GM12891 (cell line): ENCODE data around the gene FRMPD4.

Experiments
- PAX5 ChIP-seq: IDR thresholded peaks from 2 replicates; pipeline ENCODE4 v1.6.1; 2011; ENCODE audit warnings: low read length, moderate library complexity, mild to moderate bottlenecking; ENCODE audit not compliant: insufficient read depth, severe bottlenecking
- POLR2A ChIP-seq: IDR thresholded peaks from 2 replicates; pipeline ENCODE4 v1.6.1; 2011; ENCODE audit warnings: low read depth, low read length, control low read depth
- POLR2AphosphoS5 ChIP-seq: IDR thresholded peaks from 2 replicates; pipeline ENCODE4 v1.6.1; 2011; ENCODE audit warnings: low read depth, low read length, control low read depth
- SPI1 ChIP-seq: IDR thresholded peaks from 2 replicates; pipeline ENCODE4 v1.6.1; 2011; ENCODE audit warnings: low read depth, low read length, control low read depth
- TAF1 ChIP-seq: IDR thresholded peaks from 2 replicates; pipeline ENCODE4 v1.6.1; 2011; ENCODE audit warnings: low read depth, low read length, control low read depth

DNA sequence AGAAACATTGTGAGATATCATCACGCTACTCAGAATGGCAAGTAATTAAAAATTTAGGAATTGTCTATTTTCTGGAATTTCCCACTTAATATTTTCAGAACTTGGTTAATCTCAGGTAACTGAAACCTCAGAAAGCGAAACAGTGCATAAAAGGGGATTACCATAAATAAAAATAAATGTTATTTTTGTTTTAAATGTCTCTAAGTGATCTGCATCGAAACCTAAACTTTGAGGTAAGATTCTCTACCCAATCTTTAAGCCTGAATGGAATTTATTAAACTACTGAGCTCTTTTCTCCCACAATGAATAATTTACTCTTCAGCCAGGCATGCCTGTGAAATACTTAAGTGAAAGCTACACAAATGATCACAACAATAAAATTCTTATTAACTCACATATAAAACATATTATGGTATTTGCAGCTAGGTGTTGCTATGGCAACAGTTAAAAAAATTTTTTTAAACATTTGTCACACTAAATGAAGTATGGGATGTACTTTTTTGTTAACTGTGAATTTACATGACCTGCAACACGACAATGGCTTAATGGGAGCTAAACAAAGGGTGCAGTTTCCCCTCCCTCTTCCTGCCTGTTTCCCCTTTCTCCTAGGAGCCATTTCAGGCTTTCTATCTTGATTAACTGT lies 432.7 kb downstream of the FRMPD4 start:
- no peak for TF ChIP-seq POLR2AphosphoS5
- no peak for TF ChIP-seq POLR2A
- TF ChIP-seq TAF1 = no peak
- TF ChIP-seq PAX5 = no peak
- no peak for TF ChIP-seq SPI1
